Measurements from ENCODE around the gene CYP1A2.
A peak's percentile ranks its signal among the peaks of the same experiment; 100 is the strongest.

The CYP1A2 gene

GRCh38 chr15:74788683-74789151 is 40.1 kb downstream of the CYP1A2 start:
- DNase-seq (ENCODE audit: low read depth): no peak

GRCh38 chr15:74789171-74789631 is 40.6 kb downstream of the CYP1A2 start:
- no peak for DNase-seq (ENCODE audit: low read depth)

DNA sequence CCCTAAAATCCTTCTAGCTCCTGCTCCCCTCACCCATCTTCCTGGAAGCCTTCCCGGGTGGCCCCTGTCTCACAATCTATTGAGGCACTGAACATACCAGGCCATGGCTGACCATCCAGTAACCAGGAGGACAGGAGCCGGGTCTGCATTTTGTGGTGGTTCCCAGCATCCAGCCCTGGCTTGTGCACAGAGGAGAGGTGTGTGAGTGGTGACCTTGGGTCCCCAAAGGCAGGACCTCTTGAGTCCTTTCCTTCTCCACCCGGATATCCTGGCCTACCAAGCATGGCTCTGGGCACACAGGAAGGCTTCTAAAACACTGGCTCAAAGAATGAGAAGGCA is 41.1 kb downstream of the CYP1A2 start:
- DNase-seq (ENCODE audit: low read depth): no peak

DNA sequence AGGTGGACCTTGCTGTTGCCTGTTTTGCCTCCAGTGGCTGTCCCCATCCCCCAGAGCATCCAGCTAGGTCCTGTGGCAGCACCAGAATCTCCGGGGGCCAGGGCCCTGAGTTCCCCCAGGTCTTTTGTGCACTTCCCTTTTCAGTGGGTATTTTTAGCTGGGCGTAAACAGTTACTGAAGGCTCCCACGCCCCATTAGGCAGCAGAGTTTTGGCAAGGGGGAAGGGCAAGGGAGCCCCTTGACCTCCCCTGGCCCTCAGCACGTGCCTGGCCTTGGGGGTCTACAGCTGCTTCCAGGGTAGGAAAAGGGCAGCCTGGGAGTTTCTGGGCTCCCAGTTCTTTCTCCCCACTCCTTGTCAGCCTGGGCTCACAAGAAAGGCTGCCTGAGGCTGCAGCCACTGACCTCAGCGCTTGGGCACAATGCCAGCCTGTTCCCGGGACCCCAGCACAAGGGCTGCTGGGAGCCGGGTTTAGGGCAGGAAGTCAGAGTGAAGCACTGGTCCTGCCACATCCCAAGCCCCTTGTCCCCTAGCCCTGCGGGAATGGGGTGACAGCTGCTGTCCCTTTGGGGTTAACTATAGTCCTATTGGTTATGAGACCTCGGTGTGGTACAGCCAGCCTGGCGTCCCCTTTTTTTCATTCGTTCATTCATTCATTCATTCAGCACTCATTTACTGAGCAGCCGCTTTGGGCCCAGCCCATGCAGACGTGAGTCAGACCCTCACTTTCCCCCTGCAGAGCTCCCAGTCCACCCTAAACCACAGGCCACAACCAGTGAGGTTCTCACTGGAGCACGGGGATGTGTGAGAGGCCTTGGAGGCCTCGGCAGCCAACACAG is 41.7 kb downstream of the CYP1A2 start:
- DNase-seq (ENCODE audit: low read depth): peak; percentile 42

- DNase-seq (ENCODE audit: low read depth): no peak
Observed at GRCh38 chr15:74791007-74791406, 42.4 kb downstream of the CYP1A2 start.

DNA sequence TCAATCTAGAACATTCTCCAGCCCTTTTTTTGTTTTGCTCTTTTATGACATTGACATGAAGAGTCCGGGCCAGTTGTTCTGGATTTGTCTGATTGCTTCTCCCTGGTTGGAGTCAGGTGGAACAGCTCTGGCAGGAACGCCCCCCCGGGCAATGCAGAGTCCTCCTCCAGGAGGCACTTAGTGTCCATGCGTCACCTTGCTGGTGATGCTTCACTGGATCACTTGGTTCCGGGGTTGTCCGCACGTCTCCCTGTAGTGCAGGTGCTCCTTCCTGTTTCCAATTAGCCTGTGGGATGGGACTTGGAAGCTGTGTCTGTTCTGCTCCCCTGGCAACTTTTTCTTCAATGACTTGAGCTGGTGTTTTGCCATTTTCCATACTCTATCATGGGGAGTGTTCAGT is 43.0 kb downstream of the CYP1A2 start:
- no peak for DNase-seq (ENCODE audit: low read depth)

DNA sequence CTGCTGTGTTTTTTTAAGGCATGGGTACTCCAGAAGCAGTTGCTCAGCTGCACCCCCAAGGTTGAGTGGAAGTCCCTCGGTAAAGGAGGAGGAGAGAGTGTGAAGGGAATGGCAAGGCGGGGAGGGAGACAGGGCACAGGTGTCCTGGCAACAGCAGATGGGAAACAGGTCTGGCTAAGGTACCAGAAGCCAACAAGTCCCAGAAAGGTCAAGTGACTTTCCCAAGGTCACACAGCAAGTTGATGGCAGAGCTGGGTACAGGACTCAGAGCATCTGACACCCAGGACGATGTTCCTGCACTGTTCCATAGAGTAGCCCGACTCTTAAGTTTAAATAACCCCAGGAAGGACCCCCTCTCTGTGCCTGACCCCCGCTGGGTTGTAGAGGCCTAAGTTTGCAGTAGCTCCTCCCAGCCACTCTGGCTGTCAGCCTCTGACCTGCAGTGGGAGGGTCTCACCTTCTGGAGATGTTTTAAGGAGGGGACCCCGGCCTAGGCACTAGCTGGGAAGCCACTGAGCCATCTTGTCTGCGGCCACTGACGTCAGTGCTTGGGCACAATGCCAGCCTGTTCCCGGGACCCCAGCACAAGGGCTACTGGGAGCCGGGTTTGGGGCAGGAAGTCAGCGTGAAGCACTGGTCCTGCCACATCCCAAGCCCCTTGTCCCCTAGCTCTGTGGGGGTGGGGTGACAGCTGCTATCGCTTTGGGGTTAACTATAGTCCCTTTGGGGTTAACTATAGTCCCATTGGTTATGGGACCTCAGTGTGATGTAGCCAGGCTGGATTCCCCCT is 43.8 kb downstream of the CYP1A2 start:
- DNase-seq (ENCODE audit: low read depth): no peak

GRCh38 chr15:74793135-74794028 is 44.7 kb downstream of the CYP1A2 start:
- peak; percentile 57 for DNase-seq (ENCODE audit: low read depth)

GRCh38 chr15:74794248-74794969 is 45.8 kb downstream of the CYP1A2 start:
- DNase-seq (ENCODE audit: low read depth): no peak

- no peak for DNase-seq (ENCODE audit: low read depth)
Observed at GRCh38 chr15:74794970-74795349, 46.3 kb downstream of the CYP1A2 start.

DNA sequence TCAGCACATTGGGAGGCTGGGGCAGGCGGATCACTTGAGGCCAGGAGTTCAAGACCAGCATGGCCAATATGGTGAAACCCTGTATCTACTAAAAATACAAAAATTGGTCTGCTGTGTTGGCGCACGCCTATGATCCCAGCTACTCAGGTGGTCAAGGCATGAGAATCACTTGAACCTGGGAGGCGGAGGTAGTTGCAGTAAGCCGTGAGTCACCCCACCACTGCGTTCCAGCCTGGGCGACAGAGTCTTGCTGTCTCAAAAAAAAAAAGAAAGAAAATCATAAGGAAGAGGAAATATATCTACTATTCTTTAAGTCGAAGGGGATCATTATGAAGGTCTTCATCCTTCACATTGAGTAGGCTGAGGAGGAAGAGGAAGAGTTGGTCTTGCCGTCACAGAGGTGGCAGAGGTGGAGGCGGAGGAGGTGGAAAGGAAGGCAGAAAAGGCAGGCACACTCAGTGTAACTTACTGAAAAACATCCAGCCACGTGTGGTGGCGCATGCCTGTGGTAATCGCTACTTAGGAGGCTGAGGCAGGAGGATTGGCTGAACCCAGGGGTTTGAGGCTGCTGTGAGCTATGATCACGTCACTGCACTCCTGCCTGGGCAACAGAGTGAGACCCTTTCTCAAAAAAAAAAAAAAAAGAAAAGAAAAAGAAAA is 47.5 kb downstream of the CYP1A2 start:
- DNase-seq (ENCODE audit: low read depth): peak; percentile 36

DNA sequence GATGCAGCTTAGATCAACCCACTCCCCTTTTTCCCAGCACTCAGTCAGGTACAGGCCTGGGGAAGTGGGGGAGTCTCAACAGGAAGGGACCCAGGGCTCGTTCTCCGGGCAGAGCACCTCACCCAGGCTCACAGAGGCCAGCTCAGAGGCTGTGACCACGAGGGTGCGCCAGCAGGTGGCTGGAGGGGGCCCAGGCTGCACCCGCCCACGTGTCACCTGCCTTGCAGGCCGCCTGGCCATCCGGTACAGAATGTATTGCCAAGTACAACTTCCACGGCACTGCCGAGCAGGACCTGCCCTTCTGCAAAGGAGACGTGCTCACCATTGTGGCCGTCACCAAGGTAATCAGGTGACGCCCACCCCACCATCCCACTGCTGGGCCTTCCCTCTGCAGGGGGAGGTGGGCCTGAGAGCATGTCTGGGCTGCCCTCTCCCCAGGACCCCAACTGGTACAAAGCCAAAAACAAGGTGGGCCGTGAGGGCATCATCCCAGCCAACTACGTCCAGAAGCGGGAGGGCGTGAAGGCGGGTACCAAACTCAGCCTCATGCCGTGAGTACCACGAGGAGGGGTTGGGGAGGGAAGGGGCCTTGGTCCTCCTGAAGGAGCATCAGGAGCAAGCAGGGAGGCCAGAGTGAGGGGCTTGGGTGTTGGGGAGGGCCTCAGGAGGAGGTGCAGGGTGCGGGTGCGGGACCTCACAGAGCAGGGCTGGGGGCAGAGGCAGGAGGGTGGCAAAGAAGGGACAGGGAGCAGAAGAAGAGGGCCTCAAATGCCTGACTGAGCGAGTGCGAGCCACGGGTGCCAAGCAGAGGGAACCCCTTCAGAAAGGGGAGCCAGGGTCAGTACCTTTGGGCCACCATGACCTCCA is 50.0 kb downstream of the CYP1A2 start:
- DNase-seq (ENCODE audit: low read depth): no peak

DNA sequence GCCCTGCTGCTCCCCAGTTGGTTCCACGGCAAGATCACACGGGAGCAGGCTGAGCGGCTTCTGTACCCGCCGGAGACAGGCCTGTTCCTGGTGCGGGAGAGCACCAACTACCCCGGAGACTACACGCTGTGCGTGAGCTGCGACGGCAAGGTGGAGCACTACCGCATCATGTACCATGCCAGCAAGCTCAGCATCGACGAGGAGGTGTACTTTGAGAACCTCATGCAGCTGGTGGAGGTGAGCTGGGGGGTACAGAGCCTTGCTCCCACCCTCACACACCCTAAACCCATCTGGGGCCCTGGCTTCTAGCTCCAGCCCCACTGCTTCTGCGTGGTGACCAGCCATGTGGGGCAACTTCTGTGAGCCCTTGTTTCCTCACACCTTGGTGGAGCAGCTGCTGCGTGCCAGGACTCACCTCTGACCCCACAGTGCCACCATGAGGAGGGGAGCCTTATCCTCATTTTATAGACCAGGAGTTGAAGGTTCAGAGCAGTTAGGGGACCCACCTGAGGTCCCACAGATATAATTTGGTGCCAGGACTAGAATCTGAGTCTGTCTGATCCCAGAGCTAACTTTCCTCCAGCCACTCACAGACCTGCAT is 50.7 kb downstream of the CYP1A2 start:
- DNase-seq (ENCODE audit: low read depth): no peak

GRCh38 chr15:74799856-74800558 is 51.4 kb downstream of the CYP1A2 start:
- peak; percentile 84 for DNase-seq (ENCODE audit: low read depth)

DNA sequence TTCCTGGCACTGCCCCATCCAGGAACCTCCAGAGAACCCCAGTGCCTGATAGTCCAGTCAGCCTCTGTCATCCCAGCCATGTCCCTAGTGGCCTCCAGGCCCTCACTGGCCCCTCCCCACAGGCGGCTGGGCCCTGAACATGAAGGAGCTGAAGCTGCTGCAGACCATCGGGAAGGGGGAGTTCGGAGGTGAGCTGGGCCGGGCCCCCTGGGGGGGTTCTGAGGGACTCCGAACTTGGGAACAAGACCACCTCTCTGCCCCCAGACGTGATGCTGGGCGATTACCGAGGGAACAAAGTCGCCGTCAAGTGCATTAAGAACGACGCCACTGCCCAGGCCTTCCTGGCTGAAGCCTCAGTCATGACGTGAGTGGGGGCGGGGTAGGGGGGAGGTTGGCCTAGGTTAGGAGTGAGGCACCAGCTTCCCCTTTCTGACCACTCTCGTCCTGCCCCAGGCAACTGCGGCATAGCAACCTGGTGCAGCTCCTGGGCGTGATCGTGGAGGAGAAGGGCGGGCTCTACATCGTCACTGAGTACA is 52.0 kb downstream of the CYP1A2 start:
- DNase-seq (ENCODE audit: low read depth): no peak

DNA sequence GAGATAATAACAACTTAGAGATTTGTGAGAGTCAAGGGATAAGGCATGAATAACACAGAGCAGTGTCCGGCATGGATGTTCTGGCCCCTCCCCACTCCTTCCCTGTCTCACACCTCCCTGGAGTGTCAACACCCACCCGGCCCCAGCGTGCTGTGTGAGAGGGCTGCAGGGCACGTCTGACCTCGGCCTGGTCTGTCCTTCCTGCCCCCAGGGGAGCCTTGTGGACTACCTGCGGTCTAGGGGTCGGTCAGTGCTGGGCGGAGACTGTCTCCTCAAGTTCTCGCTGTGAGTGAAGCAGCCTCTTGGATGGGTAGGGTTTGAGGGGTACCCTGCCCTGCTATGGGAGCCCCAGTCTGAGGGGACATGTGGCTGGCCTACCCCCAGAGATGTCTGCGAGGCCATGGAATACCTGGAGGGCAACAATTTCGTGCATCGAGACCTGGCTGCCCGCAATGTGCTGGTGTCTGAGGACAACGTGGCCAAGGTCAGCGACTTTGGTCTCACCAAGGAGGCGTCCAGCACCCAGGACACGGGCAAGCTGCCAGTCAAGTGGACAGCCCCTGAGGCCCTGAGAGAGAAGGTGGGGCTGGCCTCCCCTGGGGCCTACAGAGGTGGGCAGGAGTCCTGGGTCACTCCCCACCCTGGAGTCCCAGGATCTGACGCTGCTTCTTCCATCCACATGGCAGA is 52.8 kb downstream of the CYP1A2 start:
- DNase-seq (ENCODE audit: low read depth): no peak

GRCh38 chr15:74802290-74802689 is 53.6 kb downstream of the CYP1A2 start:
- DNase-seq (ENCODE audit: low read depth): no peak

- DNase-seq (ENCODE audit: low read depth): no peak
Observed at GRCh38 chr15:74802862-74803447, 54.3 kb downstream of the CYP1A2 start.

Data from activated T-cell treated with anti-CD3 and anti-CD28 coated beads for 48 hours (primary cell).